Neural cell (in vitro differentiated cells): ENCODE measurements around the gene CNTFR. TPM values are rescaled to one million over a fixed set of nuclear protein-coding genes. Genes with fewer than 3 reads are reported as not detected.

Experiments used
- H2AFZ ChIP-seq: fragments of 200-600, 300-800 bp; sonication (generic), shearing (Covaris generic); 2 replicates; pipeline ENCODE4 v1.6.0; 2014; ENCODE audit warnings: low read depth, mild to moderate bottlenecking, antibody characterized with exemption, low read length, moderate library complexity
- H3F3A ChIP-seq: fragments of 200-600 bp; shearing (Covaris generic); 2 replicates; pipeline ENCODE4 v1.6.1; 2016; ENCODE audit warnings: mild to moderate bottlenecking, moderate library complexity, mixed read lengths, antibody characterized with exemption, low read length; ENCODE audit not compliant: insufficient read depth, poor library complexity, severe bottlenecking
- H3K27ac ChIP-seq: fragments of 200-600, 300-800 bp; sonication (generic), shearing (Covaris generic); 2 replicates; pipeline ENCODE4 v1.5.1; 2014; ENCODE audit warnings: mild to moderate bottlenecking, low read length, moderate library complexity
- H3K27me3 ChIP-seq: fragments of 300-800, 200-600 bp; sonication (generic), shearing (Covaris generic); 2 replicates; pipeline ENCODE4 v1.6.0; 2014; ENCODE audit warnings: mild to moderate bottlenecking, low read depth, low read length, moderate library complexity; ENCODE audit not compliant: insufficient read depth
- H3K36me3 ChIP-seq: fragments of 300-800, 200-600 bp; sonication (generic), shearing (Covaris generic); 2 replicates; pipeline ENCODE4 v1.5.1; 2014; ENCODE audit warnings: mild to moderate bottlenecking, antibody characterized with exemption, low read length, moderate library complexity; ENCODE audit not compliant: insufficient read depth
- H3K4me2 ChIP-seq: fragments of 300-800, 200-600 bp; sonication (generic), shearing (Covaris generic); 2 replicates; pipeline ENCODE4 v1.6.0; 2014; ENCODE audit warnings: mild to moderate bottlenecking, low read length
- H3K4me3 ChIP-seq: fragments of 300-800, 200-600 bp; sonication (generic), shearing (Covaris generic); 2 replicates; pipeline ENCODE4 v1.5.1; 2014; ENCODE audit warnings: mild to moderate bottlenecking, low read length, moderate library complexity
- H3K79me2 ChIP-seq: fragments of 200-600 bp; shearing (Covaris generic); replicated peaks from 2 replicates; pipeline ENCODE4 v1.6.0; 2014; ENCODE audit warnings: mild to moderate bottlenecking, low read length, moderate library complexity; ENCODE audit not compliant: insufficient read depth
- H3K9ac ChIP-seq: fragments of 300-800, 200-600 bp; sonication (generic), shearing (Covaris generic); 2 replicates; pipeline ENCODE4 v1.6.1; 2016; ENCODE audit warnings: mild to moderate bottlenecking, low read length, mixed read lengths
- H3K9me2 ChIP-seq: fragments of 200-600 bp; shearing (Covaris generic); 2 replicates; pipeline ENCODE4 v1.6.1; 2016; ENCODE audit warnings: mild to moderate bottlenecking, low read length, mixed read lengths; ENCODE audit not compliant: insufficient read depth
- H3K9me3 ChIP-seq: fragments of 200-600, 300-800 bp; sonication (generic), shearing (Covaris generic); 2 replicates; pipeline ENCODE4 v1.6.1; 2016; ENCODE audit warnings: mild to moderate bottlenecking, mixed run types, low read length, moderate library complexity, mixed read lengths
- H4K20me1 ChIP-seq: fragments of 200-600 bp; shearing (Covaris generic); 2 replicates; pipeline ENCODE4 v1.6.1; 2016; ENCODE audit warnings: mild to moderate bottlenecking, mixed run types; ENCODE audit not compliant: insufficient read depth
- EP300 ChIP-seq: fragments of 450-650 bp; conservative IDR thresholded peaks from 2 replicates; pipeline ENCODE4 v1.6.1; 2014; ENCODE audit warnings: antibody characterized with exemption, mild to moderate bottlenecking, moderate library complexity; ENCODE audit not compliant: poor library complexity, severe bottlenecking
- EZH2 ChIP-seq: fragments of 200-600, 300-800 bp; shearing (Covaris generic), sonication (generic); IDR thresholded peaks from 2 replicates; pipeline ENCODE4 v1.6.1; 2014; ENCODE audit warnings: antibody characterized with exemption, low read length, borderline replicate concordance, mild to moderate bottlenecking; ENCODE audit not compliant: insufficient read depth, poor library complexity, severe bottlenecking
- MXI1 ChIP-seq: fragments of 450-650 bp; conservative IDR thresholded peaks from 2 replicates; pipeline ENCODE4 v1.6.1; 2014; ENCODE audit warnings: antibody characterized with exemption, mild to moderate bottlenecking; ENCODE audit not compliant: poor library complexity, severe bottlenecking
- POLR2AphosphoS5 ChIP-seq: IDR thresholded peaks from 2 replicates; pipeline ENCODE4 v1.6.1; 2012
- SMC3 ChIP-seq: fragments of 450-650 bp; conservative IDR thresholded peaks from 2 replicates; pipeline ENCODE4 v1.6.1; 2014; ENCODE audit warnings: antibody characterized with exemption, mild to moderate bottlenecking, moderate library complexity; ENCODE audit not compliant: poor library complexity
- TAF1 ChIP-seq: IDR thresholded peaks from 2 replicates; pipeline ENCODE4 v1.6.1; 2012; ENCODE audit warnings: low read depth
- polyA plus RNA-seq: library from polyadenylated mRNA; depleted of rRNA; stranded (reverse); fragments of >200 nt; gene quantifications from 2 replicates; pipeline ENCODE4 v1.2.3, GENCODE V29; 2014
- TF ChIP-seq, protein P1 (sequence below): IDR thresholded peaks from 2 replicates; pipeline ENCODE4 v1.6.1; 2012; ENCODE audit warnings: borderline replicate concordance
- TF ChIP-seq, protein P2 (sequence below): fragments of 450-650 bp; IDR thresholded peaks from 2 replicates; pipeline ENCODE4 v1.5.1; 2014; ENCODE audit warnings: antibody characterized with exemption, mild to moderate bottlenecking, moderate library complexity; ENCODE audit not compliant: poor library complexity, severe bottlenecking

Gene CNTFR
- polyA plus RNA-seq, 1 donor from 2014 or later = 19.0 TPM

- peak within 1 kb of the TSS; percentile 71 for H3K27ac ChIP-seq
- peak within 1 kb of the TSS; percentile 85 for H3K9ac ChIP-seq
- H3K4me2 ChIP-seq = peak within 1 kb of the TSS; percentile 69
- H3K79me2 ChIP-seq = no peaks in the 10 kb centered on the region
- TF ChIP-seq, protein P1, sequence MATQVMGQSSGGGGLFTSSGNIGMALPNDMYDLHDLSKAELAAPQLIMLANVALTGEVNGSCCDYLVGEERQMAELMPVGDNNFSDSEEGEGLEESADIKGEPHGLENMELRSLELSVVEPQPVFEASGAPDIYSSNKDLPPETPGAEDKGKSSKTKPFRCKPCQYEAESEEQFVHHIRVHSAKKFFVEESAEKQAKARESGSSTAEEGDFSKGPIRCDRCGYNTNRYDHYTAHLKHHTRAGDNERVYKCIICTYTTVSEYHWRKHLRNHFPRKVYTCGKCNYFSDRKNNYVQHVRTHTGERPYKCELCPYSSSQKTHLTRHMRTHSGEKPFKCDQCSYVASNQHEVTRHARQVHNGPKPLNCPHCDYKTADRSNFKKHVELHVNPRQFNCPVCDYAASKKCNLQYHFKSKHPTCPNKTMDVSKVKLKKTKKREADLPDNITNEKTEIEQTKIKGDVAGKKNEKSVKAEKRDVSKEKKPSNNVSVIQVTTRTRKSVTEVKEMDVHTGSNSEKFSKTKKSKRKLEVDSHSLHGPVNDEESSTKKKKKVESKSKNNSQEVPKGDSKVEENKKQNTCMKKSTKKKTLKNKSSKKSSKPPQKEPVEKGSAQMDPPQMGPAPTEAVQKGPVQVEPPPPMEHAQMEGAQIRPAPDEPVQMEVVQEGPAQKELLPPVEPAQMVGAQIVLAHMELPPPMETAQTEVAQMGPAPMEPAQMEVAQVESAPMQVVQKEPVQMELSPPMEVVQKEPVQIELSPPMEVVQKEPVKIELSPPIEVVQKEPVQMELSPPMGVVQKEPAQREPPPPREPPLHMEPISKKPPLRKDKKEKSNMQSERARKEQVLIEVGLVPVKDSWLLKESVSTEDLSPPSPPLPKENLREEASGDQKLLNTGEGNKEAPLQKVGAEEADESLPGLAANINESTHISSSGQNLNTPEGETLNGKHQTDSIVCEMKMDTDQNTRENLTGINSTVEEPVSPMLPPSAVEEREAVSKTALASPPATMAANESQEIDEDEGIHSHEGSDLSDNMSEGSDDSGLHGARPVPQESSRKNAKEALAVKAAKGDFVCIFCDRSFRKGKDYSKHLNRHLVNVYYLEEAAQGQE = peak; percentile 78
- TF ChIP-seq TAF1 = peak; percentile 73
- peak; percentile 62 for TF ChIP-seq MXI1
- TF ChIP-seq SMC3 = no peak
- TF ChIP-seq POLR2AphosphoS5 = peak; percentile 92
- TF ChIP-seq EP300 = no peak
- H3K36me3 ChIP-seq = no peaks in the 10 kb centered on the region
- no peaks in the 10 kb centered on the region for H3K27me3 ChIP-seq
- no peaks in the 10 kb centered on the region for H4K20me1 ChIP-seq
- H3K4me3 ChIP-seq = peak within 1 kb of the TSS; percentile 86
- peak within 1 kb of the TSS; percentile 88 for H2AFZ ChIP-seq
- H3K9me3 ChIP-seq = no peaks in the 10 kb centered on the region
- no peaks in the 10 kb centered on the region for H3F3A ChIP-seq
- no peaks in the 10 kb centered on the region for H3K9me2 ChIP-seq
These were observed 22.6 kb upstream of the CNTFR start, which contains the start of gene RPP25L for GRCh38 chr9:34611811-34612787. TSS of gene RPP25L (minus strand) at chr9:34612097. CDS start at chr9:34611296, 801 bp downstream.

DNA sequence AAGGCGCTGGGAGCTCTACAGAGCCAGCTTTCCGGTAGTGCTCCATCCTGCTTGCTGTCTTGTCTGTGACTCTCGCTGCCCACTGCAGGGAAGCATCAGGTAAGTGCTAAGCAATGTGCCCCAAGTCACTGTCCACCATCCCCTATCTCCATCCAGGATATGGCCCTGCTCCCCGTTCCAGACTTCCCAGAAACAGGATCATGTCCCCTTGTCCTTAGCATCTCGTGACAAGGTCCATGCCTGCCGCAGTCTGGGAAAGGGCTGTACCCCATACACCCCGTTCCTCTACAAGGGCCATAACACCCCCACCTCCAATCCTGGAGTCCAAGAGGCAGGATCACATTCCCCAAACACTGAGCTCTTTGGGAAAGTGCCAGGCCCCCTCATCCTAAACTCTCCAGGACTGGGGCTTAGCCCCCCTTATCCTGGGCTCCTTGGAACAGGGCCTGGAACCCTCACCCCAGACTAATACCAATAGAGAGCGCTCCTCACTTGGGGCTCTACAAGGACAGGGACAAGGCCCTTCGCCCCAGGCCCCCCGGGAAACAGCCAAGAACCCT lies 21.8 kb upstream of the CNTFR start:
- Histone ChIP-seq H3K79me2 (no peaks in the 10 kb centered on the region), H3K9me2 (no peaks in the 10 kb centered on the region), H3K9me3 (no peaks in the 10 kb centered on the region), H4K20me1 (no peaks in the 10 kb centered on the region), H3K4me2 (peak overlapping the region; percentile 69), H3F3A (no peaks in the 10 kb centered on the region), H3K27me3 (no peaks in the 10 kb centered on the region), H3K9ac (peak overlapping the region; percentile 85), H3K4me3 (peak overlapping the region; percentile 86), H3K27ac (peak overlapping the region; percentile 71), H2AFZ (peak overlapping the region; percentile 88), H3K36me3 (no peaks in the 10 kb centered on the region)
- no peak for TF ChIP-seq EZH2
- TF ChIP-seq, protein P2, sequence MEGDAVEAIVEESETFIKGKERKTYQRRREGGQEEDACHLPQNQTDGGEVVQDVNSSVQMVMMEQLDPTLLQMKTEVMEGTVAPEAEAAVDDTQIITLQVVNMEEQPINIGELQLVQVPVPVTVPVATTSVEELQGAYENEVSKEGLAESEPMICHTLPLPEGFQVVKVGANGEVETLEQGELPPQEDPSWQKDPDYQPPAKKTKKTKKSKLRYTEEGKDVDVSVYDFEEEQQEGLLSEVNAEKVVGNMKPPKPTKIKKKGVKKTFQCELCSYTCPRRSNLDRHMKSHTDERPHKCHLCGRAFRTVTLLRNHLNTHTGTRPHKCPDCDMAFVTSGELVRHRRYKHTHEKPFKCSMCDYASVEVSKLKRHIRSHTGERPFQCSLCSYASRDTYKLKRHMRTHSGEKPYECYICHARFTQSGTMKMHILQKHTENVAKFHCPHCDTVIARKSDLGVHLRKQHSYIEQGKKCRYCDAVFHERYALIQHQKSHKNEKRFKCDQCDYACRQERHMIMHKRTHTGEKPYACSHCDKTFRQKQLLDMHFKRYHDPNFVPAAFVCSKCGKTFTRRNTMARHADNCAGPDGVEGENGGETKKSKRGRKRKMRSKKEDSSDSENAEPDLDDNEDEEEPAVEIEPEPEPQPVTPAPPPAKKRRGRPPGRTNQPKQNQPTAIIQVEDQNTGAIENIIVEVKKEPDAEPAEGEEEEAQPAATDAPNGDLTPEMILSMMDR = no peak
- no peak for TF ChIP-seq TAF1
- no peak for TF ChIP-seq EP300
- no peak for TF ChIP-seq POLR2AphosphoS5
